Osteocyte (in vitro differentiated cells): Measurements from ENCODE around the gene VEPH1. TPM values are rescaled to one million over a fixed set of nuclear protein-coding genes. Genes with fewer than 3 reads are reported as not detected.

Experiments
- DNase-seq: peaks from one replicate; pipeline ENCODE4 v3.0.0; 2021; ENCODE audit warnings: mixed read lengths; ENCODE audit not compliant: unreplicated experiment; ENCODE audit errors: extremely low spot score
- H3K27ac Mint-ChIP-seq: one replicate; pipeline ENCODE4 v1.8.0; 2021; ENCODE audit warnings: mild to moderate bottlenecking, mixed read lengths; ENCODE audit not compliant: unreplicated experiment
- H3K27me3 Mint-ChIP-seq: one replicate; pipeline ENCODE4 v1.8.0; 2021; ENCODE audit warnings: mixed read lengths; ENCODE audit not compliant: unreplicated experiment
- H3K36me3 Mint-ChIP-seq: one replicate; pipeline ENCODE4 v1.8.0; 2021; ENCODE audit warnings: mixed read lengths; ENCODE audit not compliant: unreplicated experiment
- H3K4me1 Mint-ChIP-seq: one replicate; pipeline ENCODE4 v1.8.0; 2021; ENCODE audit warnings: mixed read lengths; ENCODE audit not compliant: unreplicated experiment
- H3K4me3 Mint-ChIP-seq: one replicate; pipeline ENCODE4 v1.8.0; 2021; ENCODE audit warnings: mild to moderate bottlenecking, moderate library complexity, mixed read lengths; ENCODE audit not compliant: unreplicated experiment
- H3K9me3 Mint-ChIP-seq: one replicate; pipeline ENCODE4 v1.8.0; 2021; ENCODE audit warnings: mixed read lengths; ENCODE audit not compliant: unreplicated experiment
- CTCF ChIP-seq: fragments of 200-600 bp; sonication (generic); IDR thresholded peaks from 2 replicates; pipeline ENCODE4 v1.5.0; 2021; ENCODE audit warnings: antibody characterized with exemption, mild to moderate bottlenecking, moderate library complexity
- total RNA-seq: library from RNA; stranded (reverse); gene quantifications from 2 replicates; pipeline ENCODE4 v1.2.1, GENCODE V29; 2021

VEPH1 gene
- total RNA-seq, 1 donor from 2014 or later = 0.46 TPM

- Mint-ChIP-seq H3K36me3 (no peaks in the 10 kb centered on the region), H3K27me3 (no peaks in the 10 kb centered on the region), H3K27ac (no peak overlapping the region), H3K9me3 (no peaks in the 10 kb centered on the region), H3K4me3 (no peak overlapping the region), H3K4me1 (no peaks in the 10 kb centered on the region)
- DNase-seq = no peak
- no peak for TF ChIP-seq CTCF
These were observed 26.5 kb upstream of the VEPH1 start for GRCh38 chr3:157529751-157530150.

- Mint-ChIP-seq H3K36me3 (no peaks in the 10 kb centered on the region), H3K27ac (no peak overlapping the region), H3K4me1 (no peaks in the 10 kb centered on the region), H3K27me3 (no peaks in the 10 kb centered on the region), H3K4me3 (no peak overlapping the region), H3K9me3 (no peaks in the 10 kb centered on the region)
- DNase-seq = no peak
- no peak for TF ChIP-seq CTCF
These were observed 25.9 kb upstream of the VEPH1 start for GRCh38 chr3:157529085-157529484.

- H3K9me3 Mint-ChIP-seq = no peaks in the 10 kb centered on the region
- TF ChIP-seq CTCF = no peak
- no peak overlapping the region for H3K4me3 Mint-ChIP-seq
- H3K27me3 Mint-ChIP-seq = no peaks in the 10 kb centered on the region
- no peaks in the 10 kb centered on the region for H3K4me1 Mint-ChIP-seq
- no peak for DNase-seq
- no peak overlapping the region for H3K27ac Mint-ChIP-seq
- no peaks in the 10 kb centered on the region for H3K36me3 Mint-ChIP-seq
These were observed 24.1 kb upstream of the VEPH1 start for GRCh38 chr3:157527131-157527881.

GRCh38 chr3:157526036-157526435 lies 22.8 kb upstream of the VEPH1 start:
- no peaks in the 10 kb centered on the region for H3K27me3 Mint-ChIP-seq
- no peak overlapping the region for H3K27ac Mint-ChIP-seq
- no peak overlapping the region for H3K4me3 Mint-ChIP-seq
- TF ChIP-seq CTCF = no peak
- no peaks in the 10 kb centered on the region for H3K36me3 Mint-ChIP-seq
- H3K4me1 Mint-ChIP-seq = no peaks in the 10 kb centered on the region
- H3K9me3 Mint-ChIP-seq = no peaks in the 10 kb centered on the region
- no peak for DNase-seq

- no peak for TF ChIP-seq CTCF
- Mint-ChIP-seq H3K27ac (no peak overlapping the region), H3K4me3 (no peak overlapping the region), H3K36me3 (no peaks in the 10 kb centered on the region), H3K9me3 (no peaks in the 10 kb centered on the region), H3K27me3 (no peaks in the 10 kb centered on the region), H3K4me1 (no peaks in the 10 kb centered on the region)
- no peak for DNase-seq
These were observed 20.6 kb upstream of the VEPH1 start for GRCh38 chr3:157523814-157524213.
